Measurements from ENCODE around the gene MCTP2.
A peak's percentile ranks its signal among the peaks of the same experiment; 100 is the strongest.

The MCTP2 gene

GRCh38 chr15:94403331-94403730, 172.0 kb downstream of the MCTP2 start:
- DNase-seq, result no peak

GRCh38 chr15:94404733-94405283, 173.4 kb downstream of the MCTP2 start:
- DNase-seq, result no peak

GRCh38 chr15:94411285-94411684, 179.9 kb downstream of the MCTP2 start:
- no peak for DNase-seq

GRCh38 chr15:94411846-94412245, 180.5 kb downstream of the MCTP2 start:
- no peak for DNase-seq

GRCh38 chr15:94412979-94413746, 181.8 kb downstream of the MCTP2 start:
- DNase-seq, result peak; percentile 1

GRCh38 chr15:94414916-94415315, 183.6 kb downstream of the MCTP2 start:
- no peak for DNase-seq

GRCh38 chr15:94416267-94416666, 184.9 kb downstream of the MCTP2 start:
- no peak for DNase-seq

- no peak for DNase-seq
These were observed 185.5 kb downstream of the MCTP2 start for GRCh38 chr15:94416820-94417219.

GRCh38 chr15:94417501-94418293, 186.3 kb downstream of the MCTP2 start:
- DNase-seq, result no peak

- DNase-seq, result no peak
These were observed 190.3 kb downstream of the MCTP2 start for GRCh38 chr15:94421706-94422105.

- DNase-seq, result no peak
These were observed 200.9 kb downstream of the MCTP2 start for GRCh38 chr15:94432279-94432678.

- DNase-seq, result no peak
These were observed 207.8 kb downstream of the MCTP2 start for GRCh38 chr15:94439158-94439557.

GRCh38 chr15:94441760-94442159, 210.4 kb downstream of the MCTP2 start:
- DNase-seq, result no peak

GRCh38 chr15:94442480-94442879, 211.1 kb downstream of the MCTP2 start:
- DNase-seq, result no peak

- no peak for DNase-seq
These were observed 211.8 kb downstream of the MCTP2 start for GRCh38 chr15:94443186-94443585.

- DNase-seq, result no peak
These were observed 214.3 kb downstream of the MCTP2 start for GRCh38 chr15:94445566-94446160.

GRCh38 chr15:94446441-94446840, 215.1 kb downstream of the MCTP2 start:
- no peak for DNase-seq

- no peak for DNase-seq
These were observed 220.1 kb downstream of the MCTP2 start for GRCh38 chr15:94451466-94451865.

- DNase-seq, result no peak
These were observed 222.0 kb downstream of the MCTP2 start for GRCh38 chr15:94453227-94453988.

- DNase-seq, result no peak
These were observed 223.9 kb downstream of the MCTP2 start for GRCh38 chr15:94455297-94455696.

GRCh38 chr15:94456226-94456625, 224.9 kb downstream of the MCTP2 start:
- DNase-seq, result no peak

GRCh38 chr15:94457661-94458060, 226.3 kb downstream of the MCTP2 start:
- DNase-seq, result no peak

- no peak for DNase-seq
These were observed 229.3 kb downstream of the MCTP2 start for GRCh38 chr15:94460624-94461023.
